GM19043 (cell line): ENCODE measurements around the gene INVS.
"Not testable (repeated sequence)": the region's sequence is repeated elsewhere in the genome, so short reads cannot be mapped to it uniquely, and the experiment has no call there.

Experiments used
- ATAC-seq: cut with Tn5 transposase; IDR thresholded peaks from one replicate; pipeline ENCODE4 v1.9.1; 2021; ENCODE audit warnings: low read depth; ENCODE audit not compliant: unreplicated experiment

Gene INVS

GRCh38 chr9:100191264-100191663 is 92.2 kb downstream of the INVS start:
- no peak for ATAC-seq

- no peak for ATAC-seq
These were observed 94.0 kb downstream of the INVS start for GRCh38 chr9:100193078-100193477.

DNA sequence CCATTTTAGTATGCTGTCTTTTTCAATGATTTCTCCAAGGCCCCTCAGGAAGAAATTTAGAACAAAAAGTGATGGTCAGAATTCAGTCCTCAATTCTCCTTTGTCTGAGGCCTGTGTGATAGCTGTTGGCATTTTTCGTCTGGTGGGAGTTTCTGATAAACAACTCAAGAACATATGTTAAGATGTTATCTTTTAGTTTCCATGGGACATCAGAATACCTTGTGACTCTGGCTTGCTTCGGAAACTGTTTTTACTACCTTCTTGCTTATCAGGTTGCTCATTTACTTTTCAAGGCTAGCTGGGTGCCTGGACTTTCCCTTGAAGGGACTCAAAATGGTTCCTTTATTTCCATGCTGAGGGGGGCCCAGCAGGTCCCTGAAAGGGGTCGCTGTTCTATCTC is 97.2 kb downstream of the INVS start:
- ATAC-seq, result no peak

DNA sequence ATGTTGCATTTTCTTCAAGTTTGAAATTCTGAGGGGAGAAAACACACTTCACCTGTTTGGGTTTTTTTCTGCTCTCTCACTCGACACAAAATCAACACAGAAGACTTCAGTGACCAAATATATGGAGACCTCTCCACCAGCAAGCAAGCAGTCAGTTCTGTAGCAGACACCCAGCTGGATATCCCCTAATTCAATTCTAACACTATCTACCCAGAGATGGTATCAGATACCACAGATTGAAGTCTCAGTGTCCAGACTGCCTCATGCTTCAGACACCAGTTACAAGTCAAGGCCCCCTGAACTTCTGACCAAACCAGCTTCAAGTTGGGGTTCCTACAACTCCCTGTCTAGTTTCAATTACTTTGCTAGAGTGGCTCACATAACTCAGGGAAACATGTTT is 97.8 kb downstream of the INVS start:
- ATAC-seq, result no peak

- ATAC-seq, result no peak
These were observed 98.5 kb downstream of the INVS start for GRCh38 chr9:100197553-100197952.

DNA sequence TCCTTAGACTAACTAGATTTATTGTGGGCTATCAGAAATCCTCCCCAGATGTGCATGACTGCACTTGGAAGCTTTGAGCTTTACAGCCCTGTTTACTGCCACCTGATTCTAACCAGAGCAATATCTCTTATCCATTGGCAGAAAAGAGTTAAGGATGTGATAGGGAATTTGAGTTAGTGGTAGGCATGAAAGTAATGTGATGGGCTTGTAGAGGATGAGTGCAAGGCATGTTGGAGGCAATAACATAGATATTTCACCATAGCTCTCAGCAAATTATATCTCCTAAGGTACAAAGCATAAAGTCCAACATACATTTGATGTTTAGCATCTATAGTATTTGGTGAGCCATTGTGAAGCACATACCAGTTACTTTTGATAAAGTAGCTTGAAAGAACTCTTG is 103.8 kb downstream of the INVS start:
- ATAC-seq, result no peak

GRCh38 chr9:100204796-100205195 is 105.8 kb downstream of the INVS start:
- no peak for ATAC-seq

DNA sequence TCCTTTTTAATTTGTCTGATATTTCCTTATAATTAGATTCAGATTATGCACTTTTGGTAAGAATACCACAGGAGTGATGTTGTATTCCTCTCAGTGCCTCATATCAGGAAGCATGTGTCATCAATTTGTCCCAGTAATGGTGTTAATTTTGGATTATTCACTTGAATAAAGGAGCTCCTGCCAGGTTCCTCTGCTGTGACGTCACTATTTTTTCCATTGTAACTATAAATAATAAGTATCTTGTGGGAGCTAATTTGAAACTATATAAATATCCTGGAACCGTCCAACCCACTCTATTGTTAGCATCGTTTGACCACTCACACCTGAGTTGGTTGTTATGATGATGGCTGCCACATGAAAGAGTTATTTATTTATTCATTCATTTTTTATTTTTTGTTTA is 107.9 kb downstream of the INVS start:
- no peak for ATAC-seq

- no peak for ATAC-seq
These were observed 109.6 kb downstream of the INVS start for GRCh38 chr9:100208673-100209072.

DNA sequence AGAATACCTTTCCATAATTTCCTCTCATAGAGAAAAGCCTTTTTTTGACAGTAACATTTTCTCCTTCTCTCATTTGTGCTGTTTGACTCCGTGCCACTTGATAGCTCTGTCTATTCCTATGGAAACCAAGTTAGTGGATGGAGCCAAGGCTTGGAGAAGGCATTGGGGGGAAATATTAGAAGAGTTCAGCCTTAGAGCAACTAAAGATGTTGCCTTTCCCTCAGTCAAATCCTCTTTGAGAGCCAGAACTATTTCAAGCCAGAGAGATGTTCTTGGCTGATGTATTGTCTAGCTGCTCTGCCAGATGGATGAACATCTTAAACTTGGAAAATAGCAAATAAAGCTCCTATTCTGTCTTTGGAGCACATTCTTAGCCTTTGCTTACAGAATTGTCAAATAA is 112.4 kb downstream of the INVS start:
- ATAC-seq, result no peak

- no peak for ATAC-seq
These were observed 114.9 kb downstream of the INVS start for GRCh38 chr9:100213730-100214477.

GRCh38 chr9:100216178-100216787 is 117.2 kb downstream of the INVS start:
- no peak for ATAC-seq

GRCh38 chr9:100217536-100217935 is 118.5 kb downstream of the INVS start:
- no peak for ATAC-seq

DNA sequence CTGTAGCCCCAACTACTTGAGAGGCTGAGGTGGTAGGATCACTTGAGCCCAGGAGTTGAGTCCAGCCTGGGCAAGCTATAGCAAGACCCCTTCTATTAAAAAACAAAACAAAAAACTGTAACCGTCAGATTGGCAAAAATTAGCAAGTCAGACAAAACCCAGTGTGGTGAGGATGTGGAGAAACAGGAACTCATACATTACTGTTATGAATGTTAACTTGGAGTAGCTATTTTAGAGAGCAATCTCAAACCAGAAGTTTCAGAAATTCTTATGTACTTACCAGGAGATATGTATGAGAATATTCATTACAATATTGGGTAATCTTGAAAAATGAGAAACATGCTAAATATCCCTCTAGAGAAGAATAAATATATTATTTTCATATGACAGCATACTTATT is 120.3 kb downstream of the INVS start:
- ATAC-seq, result peak; percentile 77

DNA sequence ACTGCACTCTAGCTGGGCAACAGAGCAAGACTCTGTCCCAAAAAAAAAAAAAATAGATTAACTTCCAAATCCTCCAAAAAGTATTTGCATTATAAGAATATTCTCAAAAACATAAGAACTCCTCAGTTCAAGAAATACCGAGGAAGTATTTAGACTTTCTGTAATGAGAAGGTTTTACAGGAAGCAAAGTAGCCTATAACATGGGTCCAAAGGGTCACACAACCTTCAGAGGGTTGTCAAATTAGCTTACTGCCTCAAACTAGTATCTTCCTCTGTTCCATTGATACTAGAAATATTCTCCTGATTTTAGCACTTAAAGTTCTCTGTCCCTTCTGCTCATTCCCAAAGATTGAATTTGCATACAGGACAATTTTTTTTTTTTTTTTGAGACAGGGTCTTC is 121.9 kb downstream of the INVS start:
- no peak for ATAC-seq

DNA sequence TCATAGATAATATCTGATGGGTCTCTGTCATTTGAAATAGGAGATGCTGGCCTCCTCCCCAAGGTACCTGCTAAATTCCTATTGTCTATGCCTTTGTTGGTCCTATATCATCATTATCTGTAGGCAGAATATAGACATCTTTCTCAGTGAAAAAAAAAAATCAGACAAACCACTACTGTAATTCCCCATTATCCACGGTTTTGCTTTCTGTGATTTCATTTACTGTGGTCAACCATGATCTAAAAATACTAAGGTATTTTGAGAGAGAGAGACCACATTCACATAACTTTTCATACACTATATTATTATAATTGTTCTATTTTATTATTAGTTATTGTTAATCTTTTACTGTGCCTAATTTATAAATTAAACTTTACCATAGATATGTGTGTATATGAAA is 122.5 kb downstream of the INVS start:
- no peak for ATAC-seq

- no peak for ATAC-seq
These were observed 123.6 kb downstream of the INVS start for GRCh38 chr9:100222674-100223073.

DNA sequence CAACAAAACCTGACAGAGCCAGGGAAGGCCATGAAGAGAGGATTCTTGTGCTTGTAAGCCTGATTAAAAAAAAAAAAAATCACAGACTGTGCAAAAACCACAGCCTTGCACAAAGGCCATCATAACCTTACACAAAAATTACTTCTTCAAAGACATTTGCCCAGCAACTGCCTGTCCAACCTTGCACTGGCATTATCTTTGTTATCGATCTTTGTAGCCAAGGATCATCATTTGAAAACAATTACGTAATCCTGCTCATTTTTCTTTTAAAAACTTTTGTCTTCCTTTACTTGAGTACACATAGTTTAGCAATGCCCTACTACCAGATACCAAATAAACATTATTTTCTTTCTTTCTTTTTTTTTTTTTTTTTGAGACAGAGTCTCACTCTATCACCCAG is 128.6 kb downstream of the INVS start:
- no peak for ATAC-seq

DNA sequence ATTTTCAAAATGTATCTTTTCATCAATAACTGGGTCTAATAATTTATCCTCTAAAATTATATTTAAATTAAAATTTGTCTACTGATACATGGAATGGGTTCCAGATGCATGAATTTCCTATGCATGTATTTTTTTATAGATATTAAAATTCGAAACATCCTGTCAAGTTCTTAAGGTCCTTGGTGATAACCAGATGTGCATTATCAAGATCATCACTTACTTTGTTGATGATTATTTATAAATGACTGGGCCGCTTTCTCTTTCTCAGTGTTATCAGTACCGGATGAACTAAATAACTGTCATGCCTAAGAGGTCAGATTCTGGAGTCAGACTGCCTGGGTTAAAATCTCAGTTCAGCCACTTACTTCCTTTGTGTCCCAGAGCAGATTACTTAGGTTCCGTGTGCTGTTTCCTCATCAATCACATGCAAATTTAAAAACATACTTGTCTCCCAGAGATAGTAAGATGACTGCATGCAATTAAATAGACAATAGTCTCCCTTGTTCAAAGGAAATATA is 129.4 kb downstream of the INVS start:
- ATAC-seq, result no peak

- ATAC-seq, result no peak
These were observed 130.1 kb downstream of the INVS start for GRCh38 chr9:100229136-100229535.

DNA sequence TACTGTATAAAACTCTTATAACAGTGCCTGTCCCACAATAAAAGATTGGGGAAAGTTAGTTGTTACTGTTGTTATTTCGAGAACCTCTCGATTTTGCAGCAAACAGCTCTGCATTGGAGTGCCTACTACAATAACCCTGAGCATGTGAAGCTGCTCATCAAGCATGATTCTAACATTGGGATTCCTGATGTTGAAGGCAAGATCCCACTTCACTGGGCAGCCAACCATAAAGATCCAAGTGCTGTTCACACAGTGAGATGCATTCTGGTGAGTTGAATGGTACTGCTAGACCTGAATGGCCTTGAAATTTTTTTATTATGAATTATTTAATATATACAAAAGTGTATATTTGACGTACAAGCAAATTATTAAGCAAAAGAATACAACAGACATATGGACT is 130.5 kb downstream of the INVS start:
- ATAC-seq, result no peak

GRCh38 chr9:100236986-100237385 is 137.9 kb downstream of the INVS start:
- ATAC-seq, result not testable (repeated sequence)
